NOMO-1 (cell line): ENCODE data around the gene PABPN1L.
"Not testable (repeated sequence)": the region's sequence is repeated elsewhere in the genome, so short reads cannot be mapped to it uniquely, and the experiment has no call there.

Experiments used
- DNase-seq, 2 experiments: peaks; one replicate each; lab custom pipeline; 2025; ENCODE audit not compliant: unreplicated experiment in 2 of 2; lab: John Stamatoyannopoulos, UW

The PABPN1L gene

GRCh38 chr16:88833086-88833485 lies 33.4 kb downstream of the PABPN1L start:
- DNase-seq: no peak

- DNase-seq: no peak
Observed at GRCh38 chr16:88831838-88832237, 34.6 kb downstream of the PABPN1L start.

DNA sequence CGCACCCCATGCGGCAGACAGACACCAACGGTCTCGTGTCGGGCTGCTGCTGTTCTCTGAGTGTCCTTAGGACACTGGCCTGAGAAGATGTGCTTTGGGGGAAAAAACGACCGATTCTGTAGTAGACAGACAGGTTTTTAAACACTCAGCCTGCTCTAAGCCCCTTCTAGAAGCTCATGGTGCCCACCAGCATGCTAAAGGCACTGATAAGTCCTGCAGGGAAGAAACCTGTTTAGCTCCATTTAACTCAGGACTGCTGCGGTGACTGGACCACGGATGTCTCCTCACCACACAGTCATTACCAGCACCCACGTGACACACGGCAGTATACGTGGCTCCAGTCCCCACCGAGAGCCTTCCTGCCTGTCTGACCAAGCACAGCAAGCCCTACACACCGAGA lies 35.7 kb downstream of the PABPN1L start:
- DNase-seq: no peak

DNA sequence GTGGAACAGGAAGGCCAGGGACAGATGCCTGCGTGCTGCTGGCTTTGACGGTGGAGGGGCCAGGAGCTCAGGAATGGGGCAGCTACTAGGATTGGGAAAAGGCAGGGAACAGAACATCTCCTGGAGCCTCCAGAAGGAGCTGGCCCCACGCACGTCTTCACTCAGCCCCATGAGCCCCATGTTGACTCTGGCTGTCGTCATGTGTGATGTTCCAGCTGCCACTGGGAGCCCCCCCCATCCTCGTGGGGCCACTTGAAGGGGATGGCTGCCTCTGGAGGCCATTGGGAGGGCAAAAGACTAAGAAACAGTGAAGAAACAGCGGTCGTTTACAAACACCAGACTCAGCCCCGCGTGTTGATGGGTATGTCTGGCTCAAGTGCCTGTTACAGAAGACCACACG lies 36.2 kb downstream of the PABPN1L start:
- DNase-seq: no peak

GRCh38 chr16:88828711-88829110 lies 37.7 kb downstream of the PABPN1L start:
- no peak for DNase-seq

GRCh38 chr16:88827727-88828126 lies 38.7 kb downstream of the PABPN1L start:
- no peak for DNase-seq

GRCh38 chr16:88826070-88826840 lies 40.2 kb downstream of the PABPN1L start:
- no peak for DNase-seq

DNA sequence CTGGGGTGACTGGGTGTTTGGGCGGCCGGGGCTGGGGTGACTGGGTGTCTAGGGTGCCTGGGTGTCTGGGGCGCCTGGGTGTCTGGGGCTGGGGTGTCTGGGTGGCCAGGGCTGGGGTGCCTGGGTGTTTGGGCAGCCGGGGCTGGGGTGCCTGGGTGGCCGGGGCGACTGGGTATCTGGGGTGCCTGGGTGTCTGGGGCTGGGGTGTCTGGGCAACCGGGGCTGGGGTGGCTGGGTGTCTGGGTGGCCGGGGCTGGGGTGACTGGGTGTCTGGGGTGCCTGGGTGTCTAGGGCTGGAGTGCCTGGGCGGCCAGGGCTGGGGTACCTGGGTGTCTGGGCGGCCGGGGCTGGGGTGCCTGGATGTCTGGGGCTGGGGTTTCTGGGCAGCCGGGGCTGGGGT lies 41.3 kb downstream of the PABPN1L start:
- DNase-seq: no peak

DNA sequence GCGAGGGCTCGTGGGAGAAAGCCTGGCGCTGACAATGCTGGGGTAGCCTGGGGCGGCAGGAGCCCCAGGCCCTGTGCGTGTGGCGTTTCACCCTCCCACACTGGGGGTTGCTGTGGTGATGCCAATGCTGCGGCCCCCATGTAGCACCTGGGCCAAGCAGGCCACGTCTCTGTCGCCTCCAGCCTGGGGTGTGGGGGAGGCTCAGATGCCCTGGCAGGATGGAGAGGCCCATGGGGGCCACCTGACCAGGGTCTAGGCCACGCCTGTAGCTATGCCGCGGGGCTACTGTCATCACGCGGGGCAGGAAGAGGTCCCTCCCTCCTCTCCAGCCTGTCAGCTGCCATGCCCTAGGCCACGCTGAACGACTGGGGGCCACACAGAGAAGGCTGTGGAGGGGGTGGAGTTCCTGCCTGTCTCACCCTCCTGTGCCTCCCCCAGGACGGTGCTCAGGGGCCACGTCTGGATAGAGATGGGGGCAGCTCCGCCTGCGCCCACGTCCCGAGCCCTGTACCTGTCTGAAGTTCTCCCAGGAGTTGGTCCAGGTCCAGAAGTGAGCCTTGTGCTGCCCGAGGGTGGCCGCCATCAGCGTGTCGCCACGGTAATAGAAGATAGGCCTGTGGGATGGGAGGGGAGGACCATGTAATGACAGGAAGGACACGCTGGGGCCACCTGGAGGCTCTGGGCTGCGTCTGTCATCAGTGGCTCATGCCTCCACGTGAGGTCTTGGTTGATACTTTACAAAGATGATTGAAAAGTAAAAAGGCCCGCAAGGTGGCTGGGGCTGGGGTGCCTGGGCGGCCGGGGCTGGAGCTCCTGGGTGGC lies 42.0 kb downstream of the PABPN1L start:
- DNase-seq: no peak

DNA sequence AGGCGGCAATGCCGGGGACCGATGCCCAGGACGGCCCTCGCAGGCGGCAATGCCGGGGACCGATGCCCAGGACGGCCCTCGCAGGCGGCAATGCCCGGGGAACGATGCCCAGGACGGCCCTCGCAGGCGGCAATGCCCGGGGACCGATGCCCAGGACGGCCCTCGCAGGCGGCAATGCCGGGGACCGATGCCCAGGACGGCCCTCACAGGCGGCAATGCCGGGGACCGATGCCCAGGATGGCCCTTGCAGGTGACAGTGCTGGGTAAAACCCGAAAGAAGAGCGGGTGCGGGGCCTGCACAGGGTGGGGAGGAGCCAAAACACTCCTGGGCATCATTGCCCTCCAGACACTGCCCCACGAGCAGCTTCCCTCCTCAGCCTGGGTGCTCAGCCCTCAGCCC lies 42.8 kb downstream of the PABPN1L start:
- DNase-seq: not testable (repeated sequence)

- no peak for DNase-seq
Observed at GRCh38 chr16:88822281-88823040, 44.0 kb downstream of the PABPN1L start.

DNA sequence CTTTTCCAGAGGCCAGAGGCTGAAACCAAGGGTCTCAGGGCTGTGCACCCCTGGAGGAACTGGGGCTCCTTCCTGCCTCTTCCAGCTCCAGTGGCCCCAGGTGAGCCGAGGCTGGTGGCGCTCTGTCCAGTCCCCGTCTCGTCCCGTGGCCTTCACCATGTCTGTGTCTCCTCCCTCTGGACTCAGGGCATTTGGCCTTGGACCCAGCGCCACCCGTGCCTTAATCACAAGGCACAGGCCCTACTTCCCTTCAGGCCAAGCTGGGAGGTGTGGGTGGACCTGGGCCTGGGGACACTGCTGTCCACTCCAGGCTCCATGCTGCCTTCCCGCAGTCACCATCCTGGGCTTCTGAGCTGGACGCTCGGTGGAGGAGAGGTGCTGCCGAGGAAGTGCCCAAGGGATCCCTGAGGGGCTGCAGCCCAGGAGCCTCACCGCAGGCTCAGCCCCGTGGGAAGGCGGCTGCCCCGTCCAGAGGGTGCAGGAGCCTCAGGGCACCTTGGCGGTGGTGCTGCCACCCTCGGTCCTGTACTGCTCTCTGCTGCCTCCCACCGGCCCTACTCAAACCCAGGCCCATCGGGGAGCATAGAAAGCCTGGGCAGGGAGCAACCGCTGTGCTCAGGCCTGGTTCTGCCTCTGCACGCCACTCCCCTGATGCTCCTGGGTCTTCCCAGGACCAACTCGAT lies 45.2 kb downstream of the PABPN1L start:
- DNase-seq: no peak

GRCh38 chr16:88820385-88821025 lies 46.0 kb downstream of the PABPN1L start:
- DNase-seq: no peak

- no peak for DNase-seq
Observed at GRCh38 chr16:88819126-88819525, 47.3 kb downstream of the PABPN1L start.

GRCh38 chr16:88818575-88818874 lies 47.9 kb downstream of the PABPN1L start:
- DNase-seq: no peak

GRCh38 chr16:88817785-88818574 lies 48.5 kb downstream of the PABPN1L start:
- DNase-seq: no peak

DNA sequence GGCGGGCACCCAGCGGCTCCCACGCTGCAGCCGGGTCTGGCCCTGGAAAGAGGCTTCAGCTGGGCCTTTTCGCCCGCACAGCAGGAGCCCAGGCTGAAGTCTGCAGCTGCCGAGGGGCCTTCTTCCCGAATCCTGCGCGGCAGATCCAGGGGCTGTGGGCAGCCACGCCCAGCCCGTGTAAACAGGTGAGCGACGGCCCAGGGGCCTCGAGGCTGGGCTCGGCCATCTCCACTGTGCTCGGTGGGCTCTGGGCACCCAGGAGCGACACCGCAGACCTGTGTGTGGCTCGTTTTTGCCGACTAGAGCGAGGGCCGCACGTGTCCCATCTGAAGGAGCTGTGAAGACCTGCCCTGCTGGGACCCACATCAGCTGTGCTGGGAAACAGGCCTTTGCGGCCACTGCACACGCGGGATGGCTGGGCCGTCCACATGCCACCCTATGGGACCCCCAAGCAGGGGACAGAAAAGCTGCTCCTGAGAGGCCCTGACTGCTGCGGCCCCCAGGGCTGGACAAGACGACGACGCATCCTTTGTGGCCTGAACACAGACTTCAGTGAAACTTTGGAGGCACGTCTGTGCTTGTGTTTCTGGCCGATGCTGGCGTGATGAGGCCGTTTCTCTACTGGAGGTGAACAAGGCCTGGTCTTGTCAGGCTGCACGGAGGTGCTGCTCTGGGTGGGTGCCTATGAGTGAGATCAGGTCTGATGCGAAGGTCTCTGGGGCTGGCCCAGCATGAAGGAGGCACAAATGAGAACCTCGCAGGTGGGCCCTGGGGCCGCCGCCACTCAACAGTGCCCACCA lies 49.5 kb downstream of the PABPN1L start:
- no peak for DNase-seq

- peak; percentile 28 to 48 for DNase-seq
Observed at GRCh38 chr16:88815901-88816589, 50.4 kb downstream of the PABPN1L start.
